Activated CD4-positive, alpha-beta T cell treated with anti-CD3 and anti-CD28 coated beads for 4 hours (primary cell): Measurements from ENCODE around the gene ARGLU1.
A peak's percentile ranks its signal among the peaks of the same experiment; 100 is the strongest.
"Not testable (repeated sequence)": the region's sequence is repeated elsewhere in the genome, so short reads cannot be mapped to it uniquely, and the experiment has no call there.

Source experiments
- DNase-seq, 2 donors: peaks; one replicate each; pipeline ENCODE4 v3.0.0-alpha.2; 2020

The ARGLU1 gene

GRCh38 chr13:106567474-106568298, at the start of gene ARGLU1:
TSS of gene ARGLU1 (minus strand) at chr13:106568137. CDS start at chr13:106567919, 218 bp downstream.
- peak; percentile 93 to 97 for DNase-seq

- DNase-seq: no peak
Measured at GRCh38 chr13:106617561-106617960, 49.6 kb upstream of the ARGLU1 start.

GRCh38 chr13:106616729-106617128, 48.8 kb upstream of the ARGLU1 start:
- DNase-seq: no peak

- DNase-seq: no peak
Measured at GRCh38 chr13:106614874-106615273, 46.9 kb upstream of the ARGLU1 start.

- no peak for DNase-seq
Measured at GRCh38 chr13:106612688-106613087, 44.8 kb upstream of the ARGLU1 start.

GRCh38 chr13:106610486-106610885, 42.5 kb upstream of the ARGLU1 start:
- DNase-seq: no peak

- DNase-seq: no peak
Measured at GRCh38 chr13:106609116-106609515, 41.2 kb upstream of the ARGLU1 start.

- DNase-seq: no peak
Measured at GRCh38 chr13:106603546-106603945, 35.6 kb upstream of the ARGLU1 start.

GRCh38 chr13:106602178-106602577, 34.2 kb upstream of the ARGLU1 start:
- no peak for DNase-seq

- DNase-seq: no peak
Measured at GRCh38 chr13:106601489-106601888, 33.6 kb upstream of the ARGLU1 start.

- DNase-seq: not testable (repeated sequence)
Measured at GRCh38 chr13:106600798-106601135, 32.8 kb upstream of the ARGLU1 start.

- DNase-seq: no peak
Measured at GRCh38 chr13:106599875-106600797, 32.2 kb upstream of the ARGLU1 start.

GRCh38 chr13:106597749-106598395, 29.9 kb upstream of the ARGLU1 start:
- no peak for DNase-seq

GRCh38 chr13:106597186-106597585, 29.2 kb upstream of the ARGLU1 start:
- DNase-seq: no peak

- DNase-seq: no peak
Measured at GRCh38 chr13:106596275-106596937, 28.5 kb upstream of the ARGLU1 start.

- DNase-seq: no peak
Measured at GRCh38 chr13:106595625-106596024, 27.7 kb upstream of the ARGLU1 start.

GRCh38 chr13:106594980-106595379, 27.0 kb upstream of the ARGLU1 start:
- DNase-seq: no peak

- no peak for DNase-seq
Measured at GRCh38 chr13:106593132-106593531, 25.2 kb upstream of the ARGLU1 start.

GRCh38 chr13:106591299-106591698, 23.4 kb upstream of the ARGLU1 start:
- no peak for DNase-seq

- DNase-seq: no peak
Measured at GRCh38 chr13:106589716-106590115, 21.8 kb upstream of the ARGLU1 start.

GRCh38 chr13:106588367-106588766, 20.4 kb upstream of the ARGLU1 start:
- DNase-seq: no peak

- no peak for DNase-seq
Measured at GRCh38 chr13:106587787-106588186, 19.9 kb upstream of the ARGLU1 start.

- DNase-seq: no peak
Measured at GRCh38 chr13:106586648-106587166, 18.8 kb upstream of the ARGLU1 start.
